Uterus (tissue), 2 donors: Measurements from ENCODE around the gene SSC4D.
"Not testable (repeated sequence)": the region's sequence is repeated elsewhere in the genome, so short reads cannot be mapped to it uniquely, and the experiment has no call there.

Experiments
- CTCF ChIP-seq, 4 experiments: fragments of 200-600 bp in 2 of 4; fragments of 450-650 bp in 2 of 4; sonication (generic) in 2 of 4; IDR thresholded peaks; one replicate each; pipeline ENCODE4 v1.5.1; 2016 to 2019; ENCODE audit warnings: antibody characterized with exemption in 4 of 4, mild to moderate bottlenecking in 2 of 4, moderate library complexity in 1 of 4
- POLR2A ChIP-seq, 2 donors: fragments of 450-650 bp; IDR thresholded peaks; one replicate each; pipeline ENCODE4 v1.6.1; 2016; ENCODE audit warnings: antibody characterized with exemption in 2 of 2, mild to moderate bottlenecking in 1 of 2, moderate library complexity in 1 of 2

- not testable (repeated sequence) for TF ChIP-seq CTCF, POLR2A (IDR thresholded peaks at IDR 0.05)
Measured at GRCh38 chr7:76421097-76421496, 11.6 kb upstream of the SSC4D start.
